NCI-H2081 treated with DMSO at 0.1 percent for 48 hours (cell line): ENCODE measurements around the gene ENPP3.

Source experiments
- DNase-seq: peaks from one replicate; lab custom pipeline; 2025; lab: John Stamatoyannopoulos, UW

ENPP3 gene

GRCh38 chr6:131642987-131643611 lies 6.0 kb downstream of the ENPP3 start:
- DNase-seq: peak; percentile 87

GRCh38 chr6:131643855-131644460 lies 6.9 kb downstream of the ENPP3 start:
- no peak for DNase-seq

- no peak for DNase-seq
Measured at GRCh38 chr6:131644921-131645320, 7.8 kb downstream of the ENPP3 start.

GRCh38 chr6:131645846-131646245 lies 8.7 kb downstream of the ENPP3 start:
- DNase-seq: no peak

- no peak for DNase-seq
Measured at GRCh38 chr6:131646249-131646670, 9.2 kb downstream of the ENPP3 start.

GRCh38 chr6:131651782-131652181 lies 14.7 kb downstream of the ENPP3 start:
- DNase-seq: peak; percentile 73

- peak; percentile 4 for DNase-seq
Measured at GRCh38 chr6:131652472-131652871, 15.4 kb downstream of the ENPP3 start.

- DNase-seq: no peak
Measured at GRCh38 chr6:131654326-131654725, 17.2 kb downstream of the ENPP3 start.

GRCh38 chr6:131655387-131655786 lies 18.3 kb downstream of the ENPP3 start:
- DNase-seq: no peak

- no peak for DNase-seq
Measured at GRCh38 chr6:131655951-131656350, 18.8 kb downstream of the ENPP3 start.

- DNase-seq: no peak
Measured at GRCh38 chr6:131656667-131657066, 19.6 kb downstream of the ENPP3 start.

GRCh38 chr6:131657222-131657621 lies 20.1 kb downstream of the ENPP3 start:
- DNase-seq: no peak

GRCh38 chr6:131657630-131658111 lies 20.6 kb downstream of the ENPP3 start:
- no peak for DNase-seq

- no peak for DNase-seq
Measured at GRCh38 chr6:131658287-131658686, 21.2 kb downstream of the ENPP3 start.

- no peak for DNase-seq
Measured at GRCh38 chr6:131660195-131660594, 23.1 kb downstream of the ENPP3 start.

- DNase-seq: no peak
Measured at GRCh38 chr6:131663578-131664165, 26.6 kb downstream of the ENPP3 start.

- DNase-seq: no peak
Measured at GRCh38 chr6:131669891-131670290, 32.8 kb downstream of the ENPP3 start.

- no peak for DNase-seq
Measured at GRCh38 chr6:131673184-131673583, 36.1 kb downstream of the ENPP3 start.

- DNase-seq: no peak
Measured at GRCh38 chr6:131678442-131678841, 41.3 kb downstream of the ENPP3 start.

- no peak for DNase-seq
Measured at GRCh38 chr6:131680868-131681267, 43.8 kb downstream of the ENPP3 start.

GRCh38 chr6:131681585-131681984 lies 44.5 kb downstream of the ENPP3 start:
- DNase-seq: no peak

GRCh38 chr6:131682442-131682841 lies 45.3 kb downstream of the ENPP3 start:
- no peak for DNase-seq

GRCh38 chr6:131683479-131683878 lies 46.4 kb downstream of the ENPP3 start:
- DNase-seq: no peak
